ENCODE measurements around the gene RYR2. TPM values are rescaled to one million over a fixed set of nuclear protein-coding genes. Genes with fewer than 3 reads are reported as not detected.

The RYR2 gene
- total and polyA plus RNA-seq, 8 donors = 1.6 to 6.9 (median 4.4) TPM

- no peak overlapping the region for H3K4me3 ChIP-seq
- no peaks in the 10 kb centered on the region for H3K4me1 ChIP-seq
- ATAC-seq (no peak), DNase-seq (no peak), FAIRE-seq (no peak)
- no peak for TF ChIP-seq CTCF (IDR thresholded peaks at IDR 0.05)
- no peaks in the 10 kb centered on the region for H3K27me3 ChIP-seq
- no peaks in the 10 kb centered on the region for H3K36me3 ChIP-seq
- WGBS, 2 donors = 81 to 84% methylated on average over 9 of the region's 9 CpGs
- no peaks in the 10 kb centered on the region for H3K9me3 ChIP-seq
- no peak overlapping the region for H3K27ac ChIP-seq
- intact Hi-C loops (cut with DNase I) = no loop called here
Observed at GRCh38 chr1:237568955-237569354, 527.0 kb downstream of the RYR2 start.

GRCh38 chr1:237570530-237570929 lies 528.5 kb downstream of the RYR2 start:
- no peak for TF ChIP-seq CTCF (IDR thresholded peaks at IDR 0.05)
- DNase-seq (no peak), ATAC-seq (no peak), FAIRE-seq (no peak)
- no peak overlapping the region for H3K27ac ChIP-seq
- H3K4me1 ChIP-seq = no peaks in the 10 kb centered on the region
- H3K27me3 ChIP-seq = no peaks in the 10 kb centered on the region
- no peaks in the 10 kb centered on the region for H3K36me3 ChIP-seq
- WGBS, 2 donors = 94 to 96% methylated on average over 5 of the region's 5 CpGs
- H3K9me3 ChIP-seq = no peaks in the 10 kb centered on the region
- no peak overlapping the region for H3K4me3 ChIP-seq
- intact Hi-C loops (cut with DNase I) = no loop called here

GRCh38 chr1:237574536-237574935 lies 532.6 kb downstream of the RYR2 start:
- FAIRE-seq = no peak

GRCh38 chr1:237578540-237578939 lies 536.6 kb downstream of the RYR2 start:
- no peaks in the 10 kb centered on the region for H3K4me1 ChIP-seq
- DNase-seq (no peak), FAIRE-seq (no peak), ATAC-seq (no peak)
- H3K27me3 ChIP-seq = no peaks in the 10 kb centered on the region
- no peak overlapping the region for H3K27ac ChIP-seq
- H3K4me3 ChIP-seq = no peak overlapping the region
- no peaks in the 10 kb centered on the region for H3K36me3 ChIP-seq
- no peaks in the 10 kb centered on the region for H3K9me3 ChIP-seq
- WGBS, 2 donors = 93% methylated on average over 3 of the region's 3 CpGs
- no peak for TF ChIP-seq CTCF (IDR thresholded peaks at IDR 0.05)
- intact Hi-C loops (cut with DNase I) = no loop called here

More at GRCh38 chr1:237574536-237574935, 532.6 kb downstream of the RYR2 start:
- WGBS, 2 donors = 57 to 70% methylated on average over 2 of the region's 2 CpGs
- TF ChIP-seq CTCF (IDR thresholded peaks at IDR 0.05) = no peak
- intact Hi-C loops (cut with DNase I) = no loop called here
- Histone ChIP-seq H3K27me3 (no peaks in the 10 kb centered on the region), H3K4me3 (no peak overlapping the region), H3K9me3 (no peaks in the 10 kb centered on the region), H3K27ac (no peak overlapping the region), H3K4me1 (no peaks in the 10 kb centered on the region), H3K36me3 (no peaks in the 10 kb centered on the region)
- ATAC-seq = no peak
- no peak for DNase-seq

GRCh38 chr1:237580726-237581125 lies 538.7 kb downstream of the RYR2 start:
- intact Hi-C loops (cut with DNase I) = no loop called here
- H3K27me3 ChIP-seq = no peaks in the 10 kb centered on the region
- no peak for ATAC-seq
- WGBS, 2 donors = 73 to 74% methylated on average over 2 of the region's 2 CpGs
- H3K4me1 ChIP-seq = no peaks in the 10 kb centered on the region
- no peak for FAIRE-seq
- TF ChIP-seq CTCF (IDR thresholded peaks at IDR 0.05) = no peak
- no peaks in the 10 kb centered on the region for H3K9me3 ChIP-seq
- H3K4me3 ChIP-seq = no peak overlapping the region
- no peaks in the 10 kb centered on the region for H3K36me3 ChIP-seq
- DNase-seq = no peak
- H3K27ac ChIP-seq = no peak overlapping the region

Data from pancreas (tissue), 10 donors.